SU-DHL-6 (cell line): ENCODE measurements around the gene RNU1-4.

Experiments used
- EZH2phosphoT487 ChIP-seq: fragments of 200-600 bp; sonication (generic), shearing (Covaris generic); conservative IDR thresholded peaks from 2 replicates; pipeline ENCODE4 v1.6.1; 2018; ENCODE audit warnings: mild to moderate bottlenecking, antibody characterized with exemption, low read length, moderate library complexity, mixed read lengths
- TF ChIP-seq, protein P1 (sequence below): fragments of 200-600 bp; sonication (generic); IDR thresholded peaks from one replicate; pipeline ENCODE4 v1.5.1; 2017; ENCODE audit warnings: antibody characterized with exemption, mild to moderate bottlenecking, low read length, moderate library complexity; ENCODE audit not compliant: insufficient read depth, poor library complexity, severe bottlenecking

DNA sequence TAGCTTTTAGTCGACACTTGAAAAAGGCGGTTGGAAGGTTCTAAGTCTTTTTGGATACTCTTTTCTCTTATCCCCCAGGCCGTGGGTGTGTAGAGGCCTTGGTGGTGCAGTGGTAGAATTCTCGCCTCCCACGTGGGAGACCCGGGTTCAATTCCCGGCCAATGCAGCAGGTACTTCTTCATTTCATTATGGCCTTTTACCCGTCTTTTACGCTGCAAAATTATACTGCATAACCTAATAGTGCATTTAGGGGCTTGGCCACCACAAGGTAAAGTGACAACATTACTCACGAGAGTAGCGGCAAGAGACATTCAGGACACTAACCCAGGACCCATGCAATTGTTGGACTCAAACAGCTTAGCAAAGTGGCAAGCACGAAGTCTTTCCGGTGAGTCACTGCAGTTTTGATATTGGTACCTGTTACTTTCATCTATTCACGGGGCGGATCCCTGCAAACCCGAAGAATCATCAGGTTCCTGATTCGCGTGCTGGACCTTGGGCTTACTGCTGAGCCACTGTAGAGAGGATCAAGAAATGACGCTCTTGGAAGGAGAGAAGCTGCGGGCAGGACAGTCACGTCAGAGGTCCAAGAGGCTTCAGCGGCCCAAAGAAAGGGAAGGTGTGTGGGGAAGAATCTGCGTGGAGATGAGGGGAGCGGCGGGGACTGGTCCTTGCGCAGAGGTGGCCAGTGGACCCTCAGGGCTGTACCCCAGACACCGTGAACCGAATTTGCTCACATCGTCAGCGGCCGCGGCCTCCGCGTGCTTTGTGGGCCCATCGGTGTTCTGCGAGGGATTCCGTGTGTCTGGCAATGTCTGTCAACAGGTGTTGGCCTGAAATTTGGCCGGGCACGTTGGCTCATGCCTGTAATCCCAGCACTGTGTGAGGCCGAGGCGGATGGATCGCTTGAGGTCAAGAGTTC, 12.9 kb upstream of the RNU1-4 start:
- TF ChIP-seq, protein P1, sequence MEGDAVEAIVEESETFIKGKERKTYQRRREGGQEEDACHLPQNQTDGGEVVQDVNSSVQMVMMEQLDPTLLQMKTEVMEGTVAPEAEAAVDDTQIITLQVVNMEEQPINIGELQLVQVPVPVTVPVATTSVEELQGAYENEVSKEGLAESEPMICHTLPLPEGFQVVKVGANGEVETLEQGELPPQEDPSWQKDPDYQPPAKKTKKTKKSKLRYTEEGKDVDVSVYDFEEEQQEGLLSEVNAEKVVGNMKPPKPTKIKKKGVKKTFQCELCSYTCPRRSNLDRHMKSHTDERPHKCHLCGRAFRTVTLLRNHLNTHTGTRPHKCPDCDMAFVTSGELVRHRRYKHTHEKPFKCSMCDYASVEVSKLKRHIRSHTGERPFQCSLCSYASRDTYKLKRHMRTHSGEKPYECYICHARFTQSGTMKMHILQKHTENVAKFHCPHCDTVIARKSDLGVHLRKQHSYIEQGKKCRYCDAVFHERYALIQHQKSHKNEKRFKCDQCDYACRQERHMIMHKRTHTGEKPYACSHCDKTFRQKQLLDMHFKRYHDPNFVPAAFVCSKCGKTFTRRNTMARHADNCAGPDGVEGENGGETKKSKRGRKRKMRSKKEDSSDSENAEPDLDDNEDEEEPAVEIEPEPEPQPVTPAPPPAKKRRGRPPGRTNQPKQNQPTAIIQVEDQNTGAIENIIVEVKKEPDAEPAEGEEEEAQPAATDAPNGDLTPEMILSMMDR, result no peak
- 0 out of 2 replicates have a peak, but pooled peaks have one; percentile 40 for TF ChIP-seq EZH2phosphoT487
